ENCODE data around the gene EGFR.
"Not testable (repeated sequence)": the region's sequence is repeated elsewhere in the genome, so short reads cannot be mapped to it uniquely, and the experiment has no call there.

Gene EGFR

GRCh38 chr7:55165176-55165861 lies 146.5 kb downstream of the EGFR start:
- no peak for DNase-seq (ENCODE audit: low read depth in 2 of 2)

- not testable (repeated sequence) for DNase-seq (ENCODE audit: low read depth in 2 of 2)
Measured at GRCh38 chr7:55167296-55167695, 148.5 kb downstream of the EGFR start.

GRCh38 chr7:55170335-55171069 lies 151.7 kb downstream of the EGFR start:
- no peak for DNase-seq (ENCODE audit: low read depth in 2 of 2)

- no peak for DNase-seq (ENCODE audit: low read depth in 2 of 2)
Measured at GRCh38 chr7:55171157-55171556, 152.3 kb downstream of the EGFR start.

GRCh38 chr7:55172161-55172560 lies 153.3 kb downstream of the EGFR start:
- DNase-seq (ENCODE audit: low read depth in 2 of 2) = no peak

GRCh38 chr7:55172881-55173609 lies 154.2 kb downstream of the EGFR start:
- no peak for DNase-seq (ENCODE audit: low read depth in 2 of 2)

GRCh38 chr7:55173671-55174070 lies 154.9 kb downstream of the EGFR start:
- no peak for DNase-seq (ENCODE audit: low read depth in 2 of 2)

- DNase-seq (ENCODE audit: low read depth in 2 of 2) = no peak
Measured at GRCh38 chr7:55174456-55174855, 155.6 kb downstream of the EGFR start.

GRCh38 chr7:55174856-55175255 lies 156.0 kb downstream of the EGFR start:
- DNase-seq (ENCODE audit: low read depth in 2 of 2) = no peak

- no peak for DNase-seq (ENCODE audit: low read depth in 2 of 2)
Measured at GRCh38 chr7:55177068-55177530, 158.3 kb downstream of the EGFR start.

- no peak for DNase-seq (ENCODE audit: low read depth in 2 of 2)
Measured at GRCh38 chr7:55177589-55178261, 158.9 kb downstream of the EGFR start.

GRCh38 chr7:55178292-55178862 lies 159.6 kb downstream of the EGFR start:
- DNase-seq (ENCODE audit: low read depth in 2 of 2) = no peak

- DNase-seq (ENCODE audit: low read depth in 2 of 2) = no peak
Measured at GRCh38 chr7:55178863-55179773, 160.3 kb downstream of the EGFR start.

GRCh38 chr7:55179931-55180682 lies 161.3 kb downstream of the EGFR start:
- DNase-seq (ENCODE audit: low read depth in 2 of 2) = no peak

GRCh38 chr7:55180963-55181542 lies 162.2 kb downstream of the EGFR start:
- DNase-seq (ENCODE audit: low read depth in 2 of 2) = no peak

GRCh38 chr7:55181762-55182161 lies 162.9 kb downstream of the EGFR start:
- DNase-seq (ENCODE audit: low read depth in 2 of 2) = no peak

GRCh38 chr7:55183897-55184296 lies 165.1 kb downstream of the EGFR start:
- DNase-seq (ENCODE audit: low read depth in 2 of 2) = no peak

- no peak for DNase-seq (ENCODE audit: low read depth in 2 of 2)
Measured at GRCh38 chr7:55185321-55185802, 166.5 kb downstream of the EGFR start.

- DNase-seq (ENCODE audit: low read depth in 2 of 2) = no peak
Measured at GRCh38 chr7:55185941-55186609, 167.3 kb downstream of the EGFR start.

Data from activated CD8-positive, alpha-beta memory T cell treated with anti-CD3 and anti-CD28 coated beads for 4 hours (primary cell).